Measurements from ENCODE around the gene CELSR1. TPM values are rescaled to one million over a fixed set of nuclear protein-coding genes. Genes with fewer than 3 reads are reported as not detected.

Gene CELSR1
- total RNA-seq, 4 donors from 2014 or later, result 18.4 to 56.0 (median 31.0) TPM

GRCh38 chr22:46571642-46572250 lies 34.3 kb upstream of the CELSR1 start:
- intact Hi-C loops (cut with DNase I), result loop anchor here (10.0 kb wide), 1 partner anchor 233 kb away; no protein-coding TSS in a partner anchor

GRCh38 chr22:46569848-46570695 lies 32.7 kb upstream of the CELSR1 start:
- no peaks in the 10 kb centered on the region for H3K36me3 ChIP-seq
- peaks cover 0 to under 1% of the 10 kb centered on the region in 2 donors for H3K4me1 ChIP-seq
- no peak for TF ChIP-seq POLR2A (IDR thresholded peaks at IDR 0.05)
- TF ChIP-seq CTCF (IDR thresholded peaks at IDR 0.05), result no peak
- no peak overlapping the region for H3K27ac ChIP-seq
- H3K27me3 ChIP-seq, result no peaks in the 10 kb centered on the region
- no peak overlapping the region for H3K4me3 ChIP-seq (replicated peaks in 1 of 3)
- DNase-seq, result no peak
- 80 to 89% methylated on average over 6 to 9 of the region's 17 CpGs for WGBS, 2 donors
- intact Hi-C loops (cut with DNase I), result loop anchor here (10.0 kb wide), 1 partner anchor 235 kb away; no protein-coding TSS in a partner anchor
- no peaks in the 10 kb centered on the region for H3K9me3 ChIP-seq

More at GRCh38 chr22:46571642-46572250, 34.3 kb upstream of the CELSR1 start:
- WGBS, 2 donors, result 71 to 86% methylated on average over 7 of the region's 7 CpGs
- H3K27ac ChIP-seq, result no peak overlapping the region
- no peaks in the 10 kb centered on the region for H3K36me3 ChIP-seq
- TF ChIP-seq POLR2A (IDR thresholded peaks at IDR 0.05) (no peak), CTCF (IDR thresholded peaks at IDR 0.05) (no peak)
- no peak for DNase-seq
- no peaks in the 10 kb centered on the region for H3K9me3 ChIP-seq
- H3K4me1 ChIP-seq, result peaks cover 4 to 15% of the 10 kb centered on the region in 2 donors
- no peaks in the 10 kb centered on the region for H3K27me3 ChIP-seq
- no peak overlapping the region for H3K4me3 ChIP-seq (replicated peaks in 1 of 3)

- Histone ChIP-seq H3K36me3 (no peaks in the 10 kb centered on the region), H3K27ac (no peak overlapping the region), H3K4me1 (peaks cover 0 to under 1% of the 10 kb centered on the region in 2 donors), H3K9me3 (no peaks in the 10 kb centered on the region), H3K27me3 (no peaks in the 10 kb centered on the region), H3K4me3 (replicated peaks in 1 of 3) (no peak overlapping the region)
- intact Hi-C loops (cut with DNase I), result no loop called here
- WGBS, 2 donors, result 82 to 83% methylated on average over 22 to 23 of the region's 23 CpGs
- TF ChIP-seq POLR2A (IDR thresholded peaks at IDR 0.05), result no peak
- no peak for TF ChIP-seq CTCF (IDR thresholded peaks at IDR 0.05)
- no peak for DNase-seq
These were observed 31.8 kb upstream of the CELSR1 start for GRCh38 chr22:46569055-46569847.

GRCh38 chr22:46568102-46568809 lies 30.8 kb upstream of the CELSR1 start:
- DNase-seq, result no peak
- Histone ChIP-seq H3K27ac (no peak overlapping the region), H3K27me3 (no peaks in the 10 kb centered on the region), H3K4me3 (replicated peaks in 1 of 3) (no peak overlapping the region), H3K4me1 (peaks cover 8 to 11% of the 10 kb centered on the region in 2 donors), H3K9me3 (no peaks in the 10 kb centered on the region), H3K36me3 (no peaks in the 10 kb centered on the region)
- 56 to 74% methylated on average over 5 to 6 of the region's 7 CpGs for WGBS, 2 donors
- intact Hi-C loops (cut with DNase I), result no loop called here
- TF ChIP-seq POLR2A (IDR thresholded peaks at IDR 0.05) (no peak), CTCF (IDR thresholded peaks at IDR 0.05) (no peak)

All from thyroid gland (tissue), 4 donors.